ENCODE data around the gene ARSG.
"Not testable (repeated sequence)": the region's sequence is repeated elsewhere in the genome, so short reads cannot be mapped to it uniquely, and the experiment has no call there.

DNA sequence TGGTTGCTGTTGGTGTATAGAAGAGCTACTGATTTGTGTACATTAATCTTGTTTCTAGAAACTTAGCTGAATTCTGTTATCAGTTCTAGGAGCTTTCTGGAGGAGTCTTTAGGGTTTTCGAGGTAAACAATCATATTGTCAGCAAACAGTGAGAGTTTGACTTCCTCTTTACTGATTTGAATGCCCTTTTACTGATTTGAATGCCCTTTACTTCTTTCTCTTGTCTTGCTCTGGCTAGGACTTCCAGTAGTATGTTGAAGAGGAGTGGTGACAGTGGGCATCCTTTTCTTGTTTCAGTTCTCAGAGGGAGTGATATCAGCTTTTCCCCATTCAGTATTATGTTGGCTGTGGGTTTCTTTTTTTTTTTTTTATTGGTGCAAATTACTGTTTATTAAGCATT, 116.4 kb downstream of the ARSG start:
- TF ChIP-seq, protein P1, sequence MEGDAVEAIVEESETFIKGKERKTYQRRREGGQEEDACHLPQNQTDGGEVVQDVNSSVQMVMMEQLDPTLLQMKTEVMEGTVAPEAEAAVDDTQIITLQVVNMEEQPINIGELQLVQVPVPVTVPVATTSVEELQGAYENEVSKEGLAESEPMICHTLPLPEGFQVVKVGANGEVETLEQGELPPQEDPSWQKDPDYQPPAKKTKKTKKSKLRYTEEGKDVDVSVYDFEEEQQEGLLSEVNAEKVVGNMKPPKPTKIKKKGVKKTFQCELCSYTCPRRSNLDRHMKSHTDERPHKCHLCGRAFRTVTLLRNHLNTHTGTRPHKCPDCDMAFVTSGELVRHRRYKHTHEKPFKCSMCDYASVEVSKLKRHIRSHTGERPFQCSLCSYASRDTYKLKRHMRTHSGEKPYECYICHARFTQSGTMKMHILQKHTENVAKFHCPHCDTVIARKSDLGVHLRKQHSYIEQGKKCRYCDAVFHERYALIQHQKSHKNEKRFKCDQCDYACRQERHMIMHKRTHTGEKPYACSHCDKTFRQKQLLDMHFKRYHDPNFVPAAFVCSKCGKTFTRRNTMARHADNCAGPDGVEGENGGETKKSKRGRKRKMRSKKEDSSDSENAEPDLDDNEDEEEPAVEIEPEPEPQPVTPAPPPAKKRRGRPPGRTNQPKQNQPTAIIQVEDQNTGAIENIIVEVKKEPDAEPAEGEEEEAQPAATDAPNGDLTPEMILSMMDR (conservative IDR thresholded peaks at IDR 0.05; ENCODE audit: low read depth, low read length): not testable (repeated sequence)
- TF ChIP-seq CHD1 (IDR thresholded peaks at IDR 0.05; ENCODE audit: low read depth, low read length); POLR2A (IDR thresholded peaks at IDR 0.05; ENCODE audit: low read depth, low read length); CEBPB (IDR thresholded peaks at IDR 0.05; ENCODE audit: low read depth, low read length); RFX5 (IDR thresholded peaks at IDR 0.05; ENCODE audit: low read depth, low read length); SMC3 (IDR thresholded peaks at IDR 0.05; ENCODE audit: low read depth, low read length); RCOR1 (IDR thresholded peaks at IDR 0.05; ENCODE audit: insufficient replicate concordance, low read length); MAZ (IDR thresholded peaks at IDR 0.05; ENCODE audit: borderline replicate concordance, low read depth, low read length); MXI1 (IDR thresholded peaks at IDR 0.05; ENCODE audit: borderline replicate concordance, low read depth, low read length); FOS (IDR thresholded peaks at IDR 0.05; ENCODE audit: low read depth, low read length); RAD21 (IDR thresholded peaks at IDR 0.05; ENCODE audit: low read length): not testable (repeated sequence)
- TF ChIP-seq, protein P2, sequence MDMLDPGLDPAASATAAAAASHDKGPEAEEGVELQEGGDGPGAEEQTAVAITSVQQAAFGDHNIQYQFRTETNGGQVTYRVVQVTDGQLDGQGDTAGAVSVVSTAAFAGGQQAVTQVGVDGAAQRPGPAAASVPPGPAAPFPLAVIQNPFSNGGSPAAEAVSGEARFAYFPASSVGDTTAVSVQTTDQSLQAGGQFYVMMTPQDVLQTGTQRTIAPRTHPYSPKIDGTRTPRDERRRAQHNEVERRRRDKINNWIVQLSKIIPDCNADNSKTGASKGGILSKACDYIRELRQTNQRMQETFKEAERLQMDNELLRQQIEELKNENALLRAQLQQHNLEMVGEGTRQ (IDR thresholded peaks at IDR 0.05; ENCODE audit: low read depth, low read length): not testable (repeated sequence)
- TF ChIP-seq, protein P3, sequence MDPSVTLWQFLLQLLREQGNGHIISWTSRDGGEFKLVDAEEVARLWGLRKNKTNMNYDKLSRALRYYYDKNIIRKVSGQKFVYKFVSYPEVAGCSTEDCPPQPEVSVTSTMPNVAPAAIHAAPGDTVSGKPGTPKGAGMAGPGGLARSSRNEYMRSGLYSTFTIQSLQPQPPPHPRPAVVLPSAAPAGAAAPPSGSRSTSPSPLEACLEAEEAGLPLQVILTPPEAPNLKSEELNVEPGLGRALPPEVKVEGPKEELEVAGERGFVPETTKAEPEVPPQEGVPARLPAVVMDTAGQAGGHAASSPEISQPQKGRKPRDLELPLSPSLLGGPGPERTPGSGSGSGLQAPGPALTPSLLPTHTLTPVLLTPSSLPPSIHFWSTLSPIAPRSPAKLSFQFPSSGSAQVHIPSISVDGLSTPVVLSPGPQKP (IDR thresholded peaks at IDR 0.05; ENCODE audit: borderline replicate concordance, low read depth, low read length): not testable (repeated sequence)

All from IMR-90 (cell line).